NCI-H748 (cell line): ENCODE measurements around the gene CASP10.
"Not testable (repeated sequence)": the region's sequence is repeated elsewhere in the genome, so short reads cannot be mapped to it uniquely, and the experiment has no call there.

ENCODE experiments used
- DNase-seq: peaks from one replicate; lab custom pipeline; 2025; ENCODE audit not compliant: unreplicated experiment; lab: John Stamatoyannopoulos, UW

CASP10 gene

DNA sequence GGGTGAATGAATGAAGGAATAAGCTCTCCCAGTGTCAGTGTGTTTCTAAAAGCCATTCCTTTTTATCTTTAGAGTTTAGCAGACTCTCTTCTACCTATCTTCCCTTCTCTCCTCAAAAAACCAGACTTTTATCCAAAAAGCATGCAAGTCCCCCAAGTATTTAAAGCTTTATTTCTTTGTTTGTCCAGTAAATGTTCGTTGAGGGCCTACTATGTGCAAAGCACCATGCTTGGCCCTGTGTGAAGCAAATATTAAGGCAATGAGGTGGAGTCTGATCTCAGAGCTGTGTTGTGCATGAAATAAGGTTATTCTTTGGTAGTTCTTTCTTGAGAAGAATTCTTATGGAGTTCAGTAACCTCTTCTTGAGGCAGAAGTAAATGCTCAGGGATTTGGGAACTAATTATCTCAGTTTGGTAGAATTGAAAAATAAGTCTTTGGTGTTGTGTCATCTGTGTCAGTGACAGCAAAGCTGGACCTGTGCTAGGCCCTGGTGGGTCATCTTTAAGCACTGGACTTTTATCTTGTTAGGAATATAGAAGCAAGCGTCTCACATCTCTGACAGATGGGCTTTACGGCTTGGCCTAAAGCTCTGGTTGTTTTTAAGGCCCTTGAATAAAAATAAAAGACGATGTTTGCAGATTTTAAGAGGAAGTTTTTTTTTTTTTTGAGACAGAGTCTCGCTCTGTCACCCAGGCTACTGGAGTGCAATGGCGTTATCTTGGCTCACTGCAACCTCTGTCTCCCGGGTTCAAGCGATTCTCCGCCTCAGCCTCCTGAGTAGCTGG, 28.1 kb upstream of the CASP10 start:
- DNase-seq: no peak

DNA sequence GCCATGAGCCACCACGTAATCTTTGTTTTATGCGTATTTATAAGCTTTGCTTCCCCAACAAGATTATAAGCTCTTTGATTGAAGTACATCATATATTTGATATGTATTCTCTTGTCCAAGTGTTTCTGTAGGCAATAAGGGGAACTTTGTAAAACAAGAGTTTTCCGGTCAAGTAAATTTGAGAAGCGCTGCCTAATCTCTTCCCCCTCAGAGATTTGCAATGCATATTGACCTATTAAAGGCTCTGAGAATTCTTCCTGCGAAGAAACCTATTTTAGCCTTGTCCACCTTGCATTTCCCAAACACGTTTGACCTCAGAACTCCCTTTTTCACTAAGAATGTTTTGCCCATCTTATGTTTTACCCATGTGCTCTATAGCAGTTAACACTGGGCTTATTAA, 26.9 kb upstream of the CASP10 start:
- DNase-seq: no peak

DNA sequence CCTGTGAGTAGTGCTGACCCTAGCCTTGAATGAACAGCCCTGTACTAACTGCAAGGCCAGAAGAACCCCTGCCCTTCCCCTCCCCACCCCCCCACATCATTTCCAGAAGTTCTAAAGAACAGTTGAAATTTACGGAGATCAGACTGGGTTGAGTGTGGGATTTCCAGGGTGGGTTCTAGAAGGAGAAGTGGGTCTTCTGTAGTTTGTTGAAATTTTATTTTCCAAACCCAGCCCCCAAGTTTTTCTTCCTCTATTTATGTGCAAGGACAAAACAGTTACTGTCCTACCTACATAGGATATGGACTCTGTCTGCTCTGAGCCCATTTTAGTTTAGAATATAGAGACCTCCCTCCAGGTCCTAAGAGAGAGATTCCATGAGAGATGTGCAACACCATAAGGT, 26.3 kb upstream of the CASP10 start:
- DNase-seq: no peak

DNA sequence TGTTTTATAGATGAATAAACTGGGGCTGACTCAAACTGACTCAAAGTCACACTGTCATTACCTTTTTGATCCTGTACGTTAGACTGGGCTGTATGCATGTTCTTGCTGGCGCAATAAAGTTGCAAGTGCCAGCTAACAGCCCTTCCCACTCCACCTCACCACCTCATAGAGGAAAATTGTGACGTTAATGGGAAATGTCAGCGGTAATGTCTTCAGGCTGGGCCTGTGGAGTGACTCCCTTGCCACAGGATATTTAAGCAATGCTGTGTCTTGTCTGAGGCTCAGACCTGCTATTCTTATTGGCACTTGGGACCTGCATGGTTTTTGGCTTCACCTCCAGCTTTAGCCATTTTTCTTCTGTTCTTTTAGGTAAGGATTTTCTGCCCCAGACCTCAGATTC, 25.2 kb upstream of the CASP10 start:
- no peak for DNase-seq

DNA sequence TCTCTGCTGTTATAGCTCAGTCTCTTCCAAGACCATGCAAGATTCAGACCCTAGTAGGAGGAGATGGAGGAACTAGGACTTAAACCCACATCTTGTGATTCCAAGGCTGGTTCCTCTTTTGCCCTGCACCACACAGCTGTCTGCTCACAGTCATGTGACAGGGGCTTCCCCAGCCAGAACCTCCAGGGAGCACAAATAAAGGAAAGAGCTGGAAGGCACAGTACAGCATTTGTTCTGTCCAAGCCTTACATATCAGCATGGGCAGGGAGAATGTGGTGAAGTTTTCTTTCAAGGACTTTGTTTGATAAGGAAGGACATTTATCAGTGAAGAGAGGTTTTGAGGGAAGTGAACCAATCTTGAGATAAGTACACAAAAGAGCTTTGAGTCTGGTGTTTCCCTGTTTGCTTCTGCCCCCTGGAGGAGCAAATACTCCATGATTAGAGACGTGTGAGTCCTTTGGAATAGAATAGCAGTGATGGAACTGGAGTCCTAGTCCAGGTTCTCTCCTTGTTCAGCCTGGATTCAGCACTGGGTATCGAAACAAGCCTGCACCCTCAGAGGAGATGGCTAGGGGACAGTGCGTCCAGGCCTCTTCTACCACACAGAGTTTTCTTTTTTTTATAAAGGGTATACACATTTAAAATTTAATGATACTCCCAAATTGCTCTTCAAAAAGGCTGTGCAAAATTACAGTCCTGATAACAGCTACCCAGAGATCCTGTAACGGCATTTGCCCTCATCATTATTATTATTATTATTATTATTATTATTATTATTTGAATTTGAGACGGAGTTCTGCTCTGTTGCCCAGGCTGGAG, 24.6 kb upstream of the CASP10 start:
- peak; percentile 62 for DNase-seq

DNA sequence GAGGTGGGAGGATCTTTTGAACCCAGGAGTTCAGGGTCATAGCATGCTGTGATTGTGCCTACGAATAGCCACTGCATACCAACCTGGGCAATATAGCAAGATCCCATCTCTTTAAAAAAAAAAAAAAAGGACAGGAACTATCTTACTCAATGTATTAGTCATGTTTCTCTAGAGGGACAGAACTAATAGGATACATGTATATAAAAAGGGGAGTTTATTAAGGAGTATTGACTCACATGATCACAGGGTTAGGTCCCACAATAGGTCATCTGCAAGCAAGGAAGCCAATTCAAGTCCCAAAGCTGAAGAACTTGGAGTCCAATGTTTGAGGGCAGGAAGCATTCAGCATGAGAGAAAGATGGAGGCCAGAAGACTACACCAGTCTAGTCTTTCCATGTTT, 18.8 kb upstream of the CASP10 start:
- DNase-seq: no peak

DNA sequence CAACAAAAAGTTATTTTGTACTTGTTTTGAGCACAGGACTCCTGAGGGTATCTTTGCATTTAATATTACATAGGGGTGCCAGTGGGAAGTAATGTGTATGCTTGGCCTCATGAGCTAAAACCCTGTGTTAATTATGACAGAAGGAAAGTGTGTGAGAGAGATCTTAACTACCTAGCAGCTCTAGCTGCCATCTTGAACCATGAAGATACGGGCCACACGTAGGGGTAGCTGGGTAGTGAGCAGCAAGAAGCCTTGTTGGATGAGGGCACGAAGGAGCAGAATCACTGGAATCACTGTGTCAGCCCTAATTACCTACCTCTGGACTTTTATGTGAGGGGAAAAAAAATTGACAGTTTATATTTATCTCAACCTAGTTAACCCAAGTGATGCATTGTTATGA, 15.4 kb upstream of the CASP10 start:
- no peak for DNase-seq

DNA sequence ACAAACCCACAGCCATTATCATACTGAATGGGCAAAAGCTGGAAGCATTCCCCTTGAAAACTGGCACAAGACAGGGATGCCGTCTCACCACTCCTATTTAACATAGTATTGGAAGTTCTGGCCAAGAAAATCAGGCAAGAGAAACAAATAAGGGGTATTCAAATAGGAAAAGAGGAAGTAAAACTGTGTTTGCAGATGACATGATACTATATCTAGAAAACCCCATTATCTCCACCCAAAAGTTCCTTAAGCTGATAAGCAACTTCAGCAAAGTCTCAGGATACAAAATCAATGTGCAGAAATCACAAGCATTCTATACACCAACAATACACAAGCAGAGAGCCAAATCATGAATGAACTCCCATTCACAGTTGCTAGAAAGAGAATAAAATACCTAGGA, 14.4 kb upstream of the CASP10 start:
- not testable (repeated sequence) for DNase-seq

DNA sequence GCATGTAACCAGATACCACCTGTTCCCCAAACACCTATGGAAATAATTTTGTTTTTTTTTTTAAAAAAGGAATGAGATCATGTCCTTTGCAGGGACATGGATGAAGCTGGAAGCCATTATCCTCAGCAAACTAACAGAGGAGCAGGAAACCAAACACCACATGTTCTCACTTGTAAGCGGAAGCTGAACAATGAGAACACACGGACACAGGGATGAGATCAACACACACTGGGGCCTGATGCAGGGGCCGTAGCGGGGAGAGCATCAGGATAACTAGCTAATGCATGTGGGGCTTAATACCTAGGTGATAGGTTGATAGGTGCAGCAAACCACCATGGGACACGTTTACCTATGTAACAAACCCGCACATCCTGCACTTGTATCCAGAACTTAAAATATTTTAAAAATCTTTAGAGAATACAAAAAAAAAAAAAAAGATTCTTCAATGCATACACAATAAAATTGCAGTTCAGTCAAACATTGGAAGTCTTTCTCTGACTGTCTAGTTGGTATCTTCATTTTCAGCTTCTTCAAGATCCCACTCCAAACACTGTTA, 11.6 kb upstream of the CASP10 start:
- DNase-seq: peak; percentile 62

DNA sequence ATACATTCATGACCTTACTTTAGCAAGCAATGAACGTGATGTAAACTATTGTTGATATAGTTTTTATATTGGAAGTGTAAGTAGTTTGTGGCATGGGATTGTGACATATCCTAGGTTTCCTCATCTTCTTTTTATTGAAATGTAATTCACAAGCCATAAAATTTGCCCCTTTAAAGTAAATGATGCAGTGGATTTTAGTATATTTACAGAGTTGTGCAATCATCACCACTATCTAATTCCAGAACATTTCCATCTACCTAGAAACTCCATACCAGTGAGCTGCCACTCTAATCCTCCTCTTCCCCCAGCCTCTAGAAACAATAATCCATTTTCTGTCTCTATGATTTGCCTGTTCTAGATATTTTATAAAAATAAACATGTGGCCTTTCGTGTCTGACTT, 10.7 kb upstream of the CASP10 start:
- no peak for DNase-seq

DNA sequence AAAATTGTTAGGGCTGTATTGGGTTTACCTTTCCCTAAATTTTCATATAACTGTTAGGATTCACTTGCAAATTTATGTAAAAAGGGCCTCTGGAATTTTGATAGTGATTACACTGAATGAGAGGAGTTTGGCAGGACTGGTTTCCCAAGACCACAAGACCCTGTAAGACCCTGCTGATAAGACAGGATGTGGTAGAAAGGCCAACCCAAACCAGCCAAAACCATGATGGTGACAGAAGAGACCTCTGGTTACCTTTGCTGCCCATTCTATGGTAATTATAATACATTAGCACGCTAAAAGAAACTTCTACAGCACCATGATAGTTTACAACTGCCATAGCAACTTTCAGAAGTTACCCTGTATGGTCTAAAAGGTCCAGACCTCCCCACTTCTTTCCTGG, 8.3 kb upstream of the CASP10 start:
- DNase-seq: no peak

DNA sequence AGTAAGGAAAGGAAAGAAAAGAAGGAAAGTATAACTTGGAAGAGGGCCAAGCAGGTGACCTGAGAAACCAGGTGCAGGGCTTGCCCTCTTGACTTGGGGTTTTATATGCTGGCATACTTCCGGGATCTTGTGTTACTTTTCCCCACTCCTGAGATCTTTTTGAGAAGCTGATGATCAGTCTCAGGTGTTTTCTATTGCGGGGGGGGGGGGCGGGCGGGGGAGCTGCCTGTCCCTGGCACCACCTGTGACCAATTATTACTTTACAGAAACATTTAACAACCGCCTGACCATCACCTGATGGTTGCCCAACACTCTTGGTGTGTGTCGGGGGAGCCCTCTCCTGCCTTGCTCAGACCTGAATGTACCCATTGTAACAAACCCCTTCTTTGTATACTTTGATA, 6.9 kb upstream of the CASP10 start:
- DNase-seq: no peak

DNA sequence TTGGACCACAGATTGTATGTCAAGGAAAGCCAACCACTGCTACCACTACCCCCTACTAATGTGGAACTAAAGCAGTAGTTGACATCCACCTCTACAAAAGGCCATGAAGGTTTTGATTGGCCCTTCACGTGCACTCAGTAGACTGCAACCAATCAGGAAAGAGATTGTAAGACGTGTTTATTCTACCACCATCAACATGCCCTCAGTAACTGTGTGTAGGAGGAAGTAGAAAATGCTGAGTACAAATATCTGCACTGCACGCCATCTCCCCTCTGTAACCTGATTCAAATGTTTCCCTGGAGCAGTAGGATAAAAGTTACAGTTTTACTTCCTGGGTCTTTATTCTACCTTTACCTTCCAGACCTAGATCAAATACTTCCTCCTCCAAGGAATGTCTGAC, 2.9 kb upstream of the CASP10 start:
- no peak for DNase-seq

DNA sequence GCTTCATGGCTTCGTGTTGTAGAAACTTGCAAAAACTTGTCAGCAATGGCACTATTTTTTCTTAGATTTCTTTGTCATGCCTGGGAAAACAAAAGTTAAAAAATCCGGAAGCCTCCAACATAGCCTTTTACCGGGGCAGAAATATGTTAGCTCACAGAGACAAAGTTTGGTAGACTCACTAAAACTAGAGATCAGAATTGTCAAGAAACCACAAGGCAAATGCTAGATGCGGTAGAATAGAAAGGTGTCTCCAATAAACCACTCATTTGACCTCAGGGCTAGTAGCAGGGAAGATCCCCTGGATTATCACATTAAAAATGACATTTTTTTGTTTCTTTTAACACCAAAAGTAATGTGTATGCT, 405 bp downstream of the CASP10 start:
- DNase-seq: no peak

DNA sequence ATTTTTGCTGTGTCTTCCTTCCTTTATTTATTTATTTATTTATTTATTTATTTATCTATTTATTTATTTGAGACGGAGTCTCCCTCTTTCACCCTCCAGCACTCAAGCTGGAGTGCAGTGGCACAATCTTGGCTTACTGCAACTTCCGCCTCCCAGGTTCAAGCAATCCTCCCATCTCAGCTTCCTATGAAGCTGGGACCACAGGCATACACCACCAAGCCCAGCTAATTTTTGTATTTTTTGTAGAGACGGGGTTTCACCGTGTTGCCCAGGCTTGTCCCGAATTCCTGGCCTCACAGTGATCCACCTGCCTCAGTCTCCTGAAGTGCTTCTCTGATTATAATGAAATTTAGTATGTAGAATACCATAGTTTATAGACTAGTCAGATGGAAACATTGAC, 894 bp downstream of the CASP10 start:
- not testable (repeated sequence) for DNase-seq

DNA sequence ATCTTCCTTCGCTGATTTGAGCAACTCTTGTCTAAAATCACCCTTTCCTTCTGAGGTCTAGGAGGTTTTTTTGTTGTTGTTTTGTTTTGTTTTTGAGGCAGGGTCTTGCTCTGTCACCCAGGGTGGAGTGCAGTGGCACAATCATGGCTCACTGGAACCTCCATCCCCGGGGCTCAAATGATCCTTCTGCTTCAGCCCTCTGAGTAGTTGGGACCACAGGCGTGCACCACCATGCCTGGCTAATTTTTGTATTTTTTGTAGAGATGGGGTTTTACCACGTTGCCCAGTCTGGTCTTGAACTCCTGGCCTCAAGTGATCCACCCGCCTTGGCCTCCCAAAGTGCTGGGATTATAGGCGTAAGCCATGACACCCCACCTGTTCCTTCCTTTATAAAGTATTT, 1.3 kb downstream of the CASP10 start:
- not testable (repeated sequence) for DNase-seq

DNA sequence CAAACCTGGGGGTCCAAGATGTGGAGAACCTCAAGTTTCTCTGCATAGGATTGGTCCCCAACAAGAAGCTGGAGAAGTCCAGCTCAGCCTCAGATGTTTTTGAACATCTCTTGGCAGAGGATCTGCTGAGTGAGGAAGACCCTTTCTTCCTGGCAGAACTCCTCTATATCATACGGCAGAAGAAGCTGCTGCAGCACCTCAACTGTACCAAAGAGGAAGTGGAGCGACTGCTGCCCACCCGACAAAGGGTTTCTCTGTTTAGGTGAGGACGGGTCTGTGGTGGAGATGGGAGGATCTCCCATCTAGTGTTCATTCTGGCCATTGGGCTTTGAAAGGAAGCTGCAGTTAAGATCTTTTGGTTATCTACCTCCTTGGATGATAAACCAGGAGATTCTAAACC, 2.9 kb downstream of the CASP10 start:
- DNase-seq: no peak

DNA sequence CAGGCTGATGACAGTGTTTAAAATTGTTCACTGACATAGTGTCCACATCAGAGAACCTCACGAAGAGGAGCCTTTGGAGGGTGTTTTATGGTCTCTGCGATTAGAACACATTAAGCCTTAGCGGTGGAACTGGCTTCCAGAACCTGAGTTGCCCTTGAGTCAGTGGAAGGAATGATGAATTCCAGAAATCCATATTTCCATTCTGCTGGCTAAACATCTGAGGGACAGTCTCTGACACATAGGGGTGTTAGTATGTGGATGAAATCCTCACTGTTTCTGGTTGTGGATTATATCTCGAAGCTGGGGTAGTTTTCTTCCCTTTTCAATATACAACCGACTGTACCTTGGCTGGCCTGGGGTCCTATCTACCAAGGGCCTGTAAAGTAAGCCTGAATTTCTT, 4.0 kb downstream of the CASP10 start:
- no peak for DNase-seq

DNA sequence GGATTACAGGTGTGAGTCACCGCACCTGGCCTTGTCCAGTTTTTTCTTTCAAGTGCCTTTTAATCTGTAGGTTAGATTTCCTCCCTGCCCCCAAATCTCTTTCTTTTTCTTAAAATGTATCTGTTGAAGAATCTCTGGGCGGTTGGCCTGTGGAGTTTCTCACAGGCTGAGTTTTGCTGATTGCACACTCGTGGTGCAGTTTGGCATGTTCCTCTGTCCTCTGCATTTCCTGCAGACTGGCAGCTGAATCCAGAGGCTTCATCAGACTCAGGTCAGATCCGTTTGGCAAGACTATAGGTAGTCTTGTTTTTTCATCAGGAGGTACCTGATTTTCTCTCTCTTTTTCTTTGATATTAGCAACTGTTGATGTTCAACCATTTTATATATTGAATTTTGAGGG, 5.5 kb downstream of the CASP10 start:
- no peak for DNase-seq

DNA sequence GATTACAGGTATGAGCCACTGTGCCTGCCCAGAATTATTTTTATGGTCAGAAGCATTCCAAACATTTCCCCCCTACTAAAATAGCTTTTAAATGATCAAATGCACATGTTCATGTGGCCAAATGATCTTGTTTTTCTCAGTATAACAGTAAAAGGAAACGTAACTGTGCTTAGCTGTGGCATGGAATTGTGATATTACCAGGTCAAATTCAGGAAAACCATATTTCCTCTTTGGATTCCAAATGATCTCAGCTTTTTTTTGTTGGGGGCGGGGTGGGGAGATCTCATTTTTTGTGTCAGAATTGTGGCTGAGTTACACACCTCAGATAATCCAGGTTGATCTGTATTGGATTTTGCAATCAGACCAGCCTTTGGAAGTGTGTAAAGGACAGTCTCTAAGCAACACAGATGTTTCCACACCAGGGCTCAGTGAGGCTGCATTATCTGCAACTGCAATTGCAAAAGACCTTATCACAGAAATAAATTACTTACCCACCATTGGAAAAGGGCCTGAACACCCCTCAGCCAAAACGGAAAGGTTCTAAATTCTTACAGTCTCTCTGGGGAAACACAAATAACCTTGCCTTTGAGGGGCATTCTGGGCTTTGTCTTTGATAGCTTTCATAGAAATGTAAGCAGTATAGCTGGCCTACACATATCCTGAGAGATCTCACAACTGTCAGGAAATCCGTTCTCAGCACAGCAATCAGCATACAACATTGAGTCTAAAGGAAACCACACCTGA, 8.4 kb downstream of the CASP10 start:
- DNase-seq: no peak

DNA sequence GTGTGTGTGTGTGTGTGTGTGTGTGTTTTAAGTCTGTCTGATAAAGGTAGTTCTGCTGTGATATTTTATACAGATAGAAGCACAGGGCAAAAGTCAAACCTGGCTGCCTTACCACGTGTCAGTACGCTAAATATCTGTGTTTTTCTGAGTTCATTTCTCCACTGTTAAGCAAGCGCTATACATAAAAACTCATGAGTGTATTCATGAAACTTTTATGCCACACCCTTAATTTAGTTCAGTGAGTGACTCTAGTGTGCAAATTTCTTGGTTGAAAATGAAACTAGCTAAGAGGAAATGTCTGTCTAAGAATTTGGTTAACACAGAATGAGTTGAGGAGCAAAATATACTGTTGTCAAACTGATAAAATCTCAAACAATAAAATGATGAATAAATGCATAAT, 11.2 kb downstream of the CASP10 start:
- DNase-seq: no peak

DNA sequence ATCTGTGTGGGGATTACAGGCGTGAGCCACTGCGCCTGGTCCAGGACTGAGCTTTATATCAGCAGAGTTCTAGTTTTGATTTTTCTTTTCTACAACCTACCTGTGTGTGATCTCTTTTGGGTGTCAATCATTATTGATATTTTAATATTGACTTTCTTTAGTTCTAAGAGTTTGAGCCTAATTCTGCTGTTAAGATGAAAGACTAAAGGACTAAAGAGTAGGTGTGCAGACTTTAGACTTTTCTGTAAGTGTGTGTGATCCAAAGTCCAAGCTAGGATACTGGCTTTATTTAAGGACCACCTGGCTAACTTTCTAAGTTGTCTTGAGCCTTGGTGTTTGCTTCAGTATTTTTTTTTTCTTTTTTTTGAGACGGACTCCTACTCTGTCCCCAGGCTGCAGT, 12.4 kb downstream of the CASP10 start:
- DNase-seq: no peak
